HG03097 (cell line): ENCODE results near the gene ARPP21.

Source experiments
- ATAC-seq: cut with Tn5 transposase; IDR thresholded peaks from one replicate; pipeline ENCODE4 v1.9.1; 2021; ENCODE audit not compliant: unreplicated experiment, low FRiP score

The ARPP21 gene

DNA sequence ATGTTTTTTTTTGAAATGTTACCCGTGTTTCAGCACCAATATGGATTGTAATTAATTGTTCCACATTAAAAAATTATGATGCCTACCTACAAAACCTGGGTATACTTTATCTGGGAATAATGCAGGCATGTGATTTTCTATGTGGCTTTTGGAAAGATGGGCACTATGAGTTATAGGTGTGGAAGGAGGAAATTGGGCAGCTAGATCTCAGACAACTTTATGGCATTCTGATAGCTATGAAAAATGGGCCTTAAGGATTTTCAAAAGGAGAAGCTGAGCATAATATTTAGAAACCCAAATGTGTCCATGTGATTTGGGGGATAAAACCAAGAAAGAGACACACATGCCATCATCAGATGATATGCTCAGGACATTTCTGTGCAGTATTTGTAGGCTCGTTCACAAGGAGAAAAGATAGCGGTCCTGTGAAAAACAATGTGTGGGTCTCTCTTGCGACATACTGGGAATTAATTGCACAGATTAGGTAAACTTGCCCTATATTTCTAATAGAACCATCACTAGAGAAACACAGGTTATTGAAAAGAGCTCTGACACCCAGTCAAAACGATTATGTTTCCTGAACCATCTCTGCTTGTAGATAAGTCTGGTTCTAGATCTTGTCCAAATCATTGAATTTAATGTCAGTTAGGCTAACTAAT, 35.3 kb downstream of the ARPP21 start:
- no peak for ATAC-seq

DNA sequence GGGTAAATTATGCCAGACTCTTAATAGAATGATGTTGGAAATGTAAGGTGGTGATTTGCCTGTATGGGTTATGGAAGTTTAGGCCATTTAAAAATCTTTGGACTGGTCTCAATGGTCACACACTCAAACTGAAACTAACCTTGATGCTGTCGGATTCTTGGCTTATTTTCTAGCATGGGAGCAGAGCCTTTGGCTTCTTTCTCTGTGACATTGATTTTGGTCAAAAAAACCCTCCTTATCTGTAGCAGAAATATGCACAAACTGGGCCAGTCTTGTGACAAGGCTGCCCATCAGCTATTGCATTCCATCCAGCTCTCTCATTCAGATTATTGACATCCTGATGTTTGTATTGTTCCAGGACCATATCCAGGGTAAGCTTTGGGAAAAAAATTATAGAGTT, 35.9 kb downstream of the ARPP21 start:
- ATAC-seq, result no peak

DNA sequence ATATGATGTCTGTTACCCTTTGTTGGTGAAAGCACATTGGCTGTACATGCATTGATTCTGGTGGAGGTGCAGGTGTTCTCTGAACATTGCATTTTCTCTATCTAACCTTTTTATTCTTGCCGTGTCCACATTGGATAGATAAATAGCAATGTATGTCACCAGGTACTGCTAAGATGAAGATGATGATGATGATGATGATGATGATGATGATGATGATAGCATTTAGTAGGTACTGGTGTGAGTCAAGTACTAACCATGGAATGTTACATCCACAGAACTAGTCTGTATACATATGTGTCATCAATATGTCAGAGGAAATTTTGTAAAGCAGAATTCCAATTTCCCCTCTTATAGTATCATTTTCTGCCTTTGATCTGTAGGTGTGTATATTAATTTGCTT, 36.3 kb downstream of the ARPP21 start:
- no peak for ATAC-seq

DNA sequence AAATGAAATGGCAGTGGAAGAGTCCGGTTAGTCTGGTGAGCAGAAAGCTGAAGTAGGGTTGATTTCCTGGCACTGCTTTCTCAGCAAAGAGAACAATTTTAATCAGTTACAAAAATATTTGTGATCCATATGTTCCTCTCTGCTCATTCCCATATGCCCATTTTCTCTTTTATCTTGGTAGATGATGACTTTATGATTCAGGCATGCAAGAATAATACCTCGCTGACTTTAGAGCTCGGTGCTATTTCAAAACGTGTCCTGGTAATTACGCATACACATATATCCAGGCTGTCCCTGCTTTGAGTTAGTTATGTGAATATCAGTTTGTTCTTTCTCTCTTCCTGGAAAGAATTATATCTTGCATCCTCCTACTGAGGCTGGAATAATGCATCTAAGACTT, 38.5 kb downstream of the ARPP21 start:
- ATAC-seq, result no peak

DNA sequence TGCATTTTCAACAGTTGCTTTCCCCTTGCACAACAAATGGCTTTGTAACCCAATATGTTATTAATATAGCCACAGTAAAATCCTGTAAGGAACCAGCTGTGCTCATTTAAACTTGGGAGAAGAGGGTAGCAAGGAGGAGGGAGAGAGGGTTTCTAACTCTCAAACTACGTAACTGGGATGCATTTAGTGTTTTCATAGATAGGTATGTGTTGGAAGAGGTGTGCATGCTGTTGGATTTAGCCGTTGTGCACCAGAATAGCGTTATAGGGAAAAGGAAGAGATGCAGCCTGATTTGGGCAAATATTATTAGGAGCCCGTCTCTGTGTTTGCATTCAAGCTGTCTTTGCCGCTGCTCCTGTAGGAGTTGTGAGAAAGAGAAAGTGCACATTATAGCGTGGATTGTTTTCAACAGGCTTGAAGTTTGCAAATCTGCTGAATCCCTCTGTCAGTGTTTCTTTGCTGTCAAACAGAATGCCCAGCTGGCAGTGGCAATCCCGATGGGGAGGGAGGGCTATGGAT, 39.4 kb downstream of the ARPP21 start:
- no peak for ATAC-seq

DNA sequence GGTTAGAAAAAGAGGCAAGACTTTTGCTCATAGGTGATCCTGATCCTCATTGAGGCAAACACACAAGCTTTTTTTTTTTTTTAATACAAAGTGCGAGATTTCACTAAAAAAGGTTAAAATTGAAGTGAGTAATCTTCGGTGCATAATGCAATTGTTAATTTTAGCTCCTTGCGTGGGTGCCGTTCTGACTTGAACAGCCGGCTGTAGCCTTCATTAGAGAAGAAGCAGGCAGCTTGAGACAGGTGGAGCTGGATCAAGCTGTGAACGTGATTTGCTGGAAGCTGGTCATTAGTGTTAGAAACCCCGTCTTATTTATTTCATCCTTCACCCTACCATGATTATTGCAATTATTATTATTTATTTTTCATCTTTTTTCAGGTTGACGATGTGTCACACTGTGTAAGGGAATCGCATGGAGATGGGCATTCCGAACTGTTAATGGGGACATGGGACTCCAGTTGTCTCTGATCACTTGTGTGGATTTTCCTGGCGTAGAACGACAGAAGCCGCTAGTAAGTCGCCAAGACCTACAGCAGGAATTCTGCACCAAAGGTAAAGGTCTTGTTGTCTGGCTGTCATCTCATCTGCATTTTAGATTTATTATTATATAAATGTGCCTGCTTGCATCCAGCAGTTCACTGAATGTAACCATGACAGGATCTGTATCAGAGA, 40.2 kb downstream of the ARPP21 start:
- ATAC-seq, result no peak

DNA sequence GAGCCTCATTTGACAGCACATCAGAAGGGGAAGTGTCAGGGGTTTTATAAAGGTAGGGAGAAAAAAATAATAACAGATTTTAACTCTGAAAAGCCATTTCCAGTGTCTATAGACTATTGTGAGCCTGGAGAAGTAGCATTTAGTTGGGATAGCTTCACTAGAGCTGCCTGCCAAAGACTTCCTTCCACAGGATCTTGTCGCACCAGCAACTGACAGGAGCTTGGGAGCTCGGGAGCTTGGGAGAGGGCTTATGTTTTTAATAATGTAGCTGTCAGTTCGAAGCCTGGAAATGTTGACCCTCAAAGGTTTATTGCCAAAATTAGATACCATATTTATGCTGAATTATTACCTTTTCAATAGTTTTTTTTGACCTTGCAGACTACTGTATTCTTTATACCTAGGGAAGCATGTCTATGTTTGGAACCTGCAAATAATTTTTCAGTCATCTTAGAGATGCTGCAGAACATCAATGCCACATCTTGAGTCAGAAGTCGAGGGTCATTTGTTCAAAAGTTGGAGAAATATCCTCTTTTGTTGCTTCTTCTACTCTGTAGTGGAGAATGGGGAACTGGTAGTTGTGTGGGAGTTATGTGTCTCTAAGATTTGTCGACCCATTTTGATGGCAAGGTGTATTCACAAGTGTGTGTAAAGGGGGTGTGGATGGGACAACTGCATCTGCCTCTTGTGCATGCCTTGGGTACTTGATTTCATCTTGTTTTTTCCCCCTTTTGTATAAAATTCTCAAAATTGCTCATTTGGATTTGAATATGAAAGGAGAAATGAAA, 41.7 kb downstream of the ARPP21 start:
- ATAC-seq, result no peak

DNA sequence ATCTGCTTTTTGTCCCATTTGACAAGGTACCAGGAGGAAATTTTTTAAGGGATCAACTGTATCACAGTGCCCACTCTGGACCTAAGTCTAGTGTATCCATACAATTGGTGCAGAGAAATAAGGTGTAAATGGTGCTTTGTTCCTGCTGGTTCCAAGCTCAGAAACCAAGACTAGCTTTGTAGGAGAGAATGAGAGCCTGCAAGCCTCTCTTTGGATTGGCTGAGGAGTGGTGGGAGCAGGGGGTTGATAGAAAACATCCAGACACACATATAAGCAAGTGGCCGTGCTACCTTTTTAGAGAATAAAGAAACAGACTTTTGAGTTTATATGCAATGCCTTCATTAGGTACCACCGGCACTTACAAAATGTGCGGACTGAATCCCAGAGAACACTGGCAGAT, 45.8 kb downstream of the ARPP21 start:
- ATAC-seq, result no peak

DNA sequence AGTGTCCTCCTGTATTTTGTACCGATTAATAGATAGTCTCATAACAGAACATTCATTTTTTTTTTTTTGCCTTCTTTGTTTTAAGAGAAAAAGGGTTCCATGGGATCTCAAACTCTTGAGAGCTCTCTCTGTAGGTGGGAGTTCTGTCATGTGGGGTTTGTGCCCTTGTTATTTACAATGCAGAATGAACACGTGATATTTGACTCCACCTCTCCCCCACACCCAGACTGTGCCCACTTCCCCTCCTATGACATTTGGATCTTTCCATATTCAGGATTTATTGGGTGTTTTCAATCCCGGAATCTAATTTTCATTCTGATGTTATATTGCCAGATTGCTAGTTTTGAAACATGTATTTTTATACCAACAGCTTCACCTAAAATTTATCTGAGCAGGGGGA, 49.5 kb downstream of the ARPP21 start:
- no peak for ATAC-seq

DNA sequence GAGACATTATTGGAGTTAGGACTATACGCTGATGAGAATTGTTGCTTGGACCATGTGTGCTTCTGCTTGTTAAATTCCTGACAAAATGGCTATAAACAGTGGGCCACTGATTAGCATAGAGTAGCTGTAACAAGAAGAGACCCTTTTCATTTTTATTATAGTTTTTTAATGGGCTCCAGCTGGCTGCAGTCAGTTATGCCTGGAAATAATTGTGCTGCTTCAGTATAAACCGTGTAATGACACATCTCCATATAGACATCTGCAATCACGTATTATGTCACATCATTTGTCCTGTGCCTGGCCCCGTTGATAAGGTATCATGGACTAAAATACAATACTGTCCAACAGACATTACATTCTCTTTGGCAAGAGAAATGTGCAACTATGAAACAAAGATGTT, 50.9 kb downstream of the ARPP21 start:
- no peak for ATAC-seq

DNA sequence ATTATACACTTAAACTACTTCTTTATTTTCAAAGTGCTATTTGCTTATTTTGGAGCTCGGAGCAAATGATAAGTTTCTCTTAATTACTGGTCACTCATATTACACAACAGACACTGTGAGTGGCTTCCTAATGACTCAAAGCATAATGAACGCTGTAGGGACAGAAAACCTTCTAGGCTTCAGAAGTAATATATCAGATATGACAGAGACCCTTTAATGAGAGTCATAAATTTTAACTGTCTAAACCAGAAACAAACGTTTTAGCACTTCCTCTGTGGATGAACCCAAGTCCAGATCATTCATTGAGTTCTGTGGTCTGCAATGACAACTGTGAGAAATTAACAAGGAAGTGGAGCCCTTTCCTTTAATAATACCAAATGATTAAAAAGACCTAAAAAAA, 66.6 kb downstream of the ARPP21 start:
- no peak for ATAC-seq

DNA sequence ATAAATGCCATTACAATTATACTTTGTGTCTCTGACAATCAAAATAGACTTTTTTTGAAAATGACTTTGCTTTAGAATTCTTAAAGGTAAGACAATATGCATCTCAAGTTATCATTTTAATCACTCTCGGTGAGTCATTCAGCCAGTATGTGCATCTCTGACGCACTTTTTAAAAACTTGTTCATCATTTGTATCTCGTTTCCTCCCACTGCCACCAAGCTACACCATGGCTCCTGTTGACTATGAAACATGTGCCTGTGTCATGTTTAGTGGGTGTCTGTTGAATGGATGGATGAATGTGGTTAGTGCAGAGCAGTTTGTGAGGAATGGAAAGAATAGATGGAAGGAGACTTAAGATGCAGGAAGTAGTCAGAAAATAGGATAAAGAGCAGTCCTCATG, 68.6 kb downstream of the ARPP21 start:
- ATAC-seq, result no peak

DNA sequence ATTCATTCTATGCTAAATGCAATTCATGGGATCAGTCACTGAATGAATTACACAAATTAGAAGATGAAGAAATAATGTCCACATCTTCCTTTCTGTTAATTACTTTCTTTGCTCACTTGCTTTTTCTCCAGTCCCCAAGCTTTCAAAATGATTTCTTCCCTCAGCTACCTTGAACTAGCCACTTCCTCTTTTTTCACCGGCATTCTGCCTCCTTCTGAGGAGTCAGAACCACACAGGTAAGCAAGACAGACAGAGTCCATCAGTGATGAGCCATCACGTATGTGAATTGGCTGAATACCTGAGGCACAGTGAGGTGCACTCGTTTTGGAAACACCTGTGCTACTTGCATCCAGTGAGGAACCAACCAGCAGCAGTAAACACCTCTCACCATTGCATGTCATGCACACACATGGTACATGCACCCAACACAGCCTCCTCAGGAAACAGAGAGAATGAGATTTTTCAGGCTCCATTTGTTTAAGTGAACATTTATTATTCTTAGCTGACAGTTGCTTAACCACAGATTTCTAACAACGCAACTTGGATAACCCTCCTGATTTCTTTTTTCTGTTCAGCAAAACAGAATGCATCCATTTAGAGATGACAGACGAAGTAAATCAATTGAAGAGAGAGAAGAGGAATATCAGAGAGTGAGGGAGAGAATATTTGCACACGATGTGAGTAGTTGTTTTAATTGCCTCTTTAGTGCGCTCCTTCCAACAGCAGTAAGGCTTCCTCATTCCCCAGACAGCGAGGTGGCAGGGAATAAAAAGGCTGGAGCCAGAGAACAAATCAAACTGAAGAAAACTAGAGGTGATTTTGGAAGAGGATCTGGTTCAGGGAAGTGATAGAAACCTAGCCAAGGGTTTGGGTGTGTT, 69.3 kb downstream of the ARPP21 start:
- ATAC-seq, result no peak

DNA sequence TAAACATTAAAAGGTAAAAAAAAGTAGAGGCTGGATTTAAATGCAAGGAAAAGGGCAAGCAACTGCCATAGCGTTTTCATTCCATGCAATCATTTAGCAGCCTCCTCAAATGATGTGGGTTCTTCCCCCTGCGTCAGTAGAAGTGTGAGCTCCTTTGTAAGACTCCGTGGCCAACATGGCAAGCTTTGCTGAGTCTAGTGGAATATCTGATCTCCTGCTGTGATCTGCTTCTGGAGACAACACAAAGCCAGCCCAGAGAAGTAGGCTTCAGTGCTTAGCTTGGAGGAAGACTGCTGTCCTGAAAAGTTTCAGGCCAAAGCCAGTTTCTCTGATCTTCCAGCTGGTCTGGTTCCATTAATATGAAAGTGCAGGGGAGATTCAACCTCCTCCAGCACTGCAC, 70.4 kb downstream of the ARPP21 start:
- no peak for ATAC-seq

DNA sequence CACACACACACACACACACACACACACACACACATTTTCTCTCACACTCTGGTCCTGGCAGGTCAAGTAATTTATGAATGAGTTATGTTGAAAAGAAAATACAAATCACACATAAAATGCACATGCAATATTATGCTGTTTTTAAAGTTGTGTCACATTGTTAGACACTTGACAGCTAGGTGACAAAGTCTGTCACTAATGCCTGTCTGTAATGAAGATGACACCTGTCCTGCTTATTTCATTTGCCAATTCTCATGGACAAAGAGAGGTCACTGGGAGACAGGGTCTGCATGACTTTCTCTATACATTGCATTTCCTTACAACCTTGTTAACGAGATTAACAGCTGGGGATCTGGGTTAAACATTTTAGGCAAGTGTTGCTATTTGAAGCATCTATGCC, 71.2 kb downstream of the ARPP21 start:
- ATAC-seq, result no peak

DNA sequence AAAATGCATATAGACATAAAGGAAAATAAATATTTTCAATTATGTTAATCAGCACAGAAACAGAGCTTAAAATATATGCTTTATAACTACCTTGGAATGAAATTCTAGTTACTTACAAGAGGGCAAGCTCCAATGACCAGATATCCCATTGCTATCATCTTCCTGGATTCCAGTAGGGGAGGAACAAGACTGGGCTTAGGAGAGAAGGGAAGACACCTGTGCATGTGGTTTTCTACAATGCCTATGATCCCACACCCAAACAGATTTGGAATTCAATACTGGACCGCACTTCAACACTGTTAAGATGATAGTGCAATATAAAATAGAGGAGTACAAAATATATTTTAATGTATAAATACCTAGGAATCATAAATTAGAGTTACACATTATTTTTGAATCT, 79.6 kb downstream of the ARPP21 start:
- ATAC-seq, result no peak

DNA sequence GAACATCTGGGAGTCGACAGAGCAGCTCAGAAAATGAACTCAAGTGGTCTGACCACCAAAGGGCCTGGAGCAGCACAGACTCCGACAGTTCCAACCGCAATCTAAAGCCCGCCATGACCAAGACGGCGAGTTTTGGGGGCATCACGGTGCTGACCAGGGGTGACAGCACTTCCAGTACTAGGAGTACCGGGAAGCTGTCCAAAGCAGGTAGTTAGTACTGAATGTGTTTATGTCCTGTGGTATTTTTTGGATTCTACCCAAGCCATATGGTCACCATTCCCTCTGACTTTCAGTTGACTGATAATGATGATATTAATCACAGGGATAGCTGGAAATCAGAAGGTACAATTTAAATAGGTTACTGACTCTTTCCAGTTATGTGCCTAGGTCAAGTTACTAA, 82.3 kb downstream of the ARPP21 start:
- no peak for ATAC-seq

DNA sequence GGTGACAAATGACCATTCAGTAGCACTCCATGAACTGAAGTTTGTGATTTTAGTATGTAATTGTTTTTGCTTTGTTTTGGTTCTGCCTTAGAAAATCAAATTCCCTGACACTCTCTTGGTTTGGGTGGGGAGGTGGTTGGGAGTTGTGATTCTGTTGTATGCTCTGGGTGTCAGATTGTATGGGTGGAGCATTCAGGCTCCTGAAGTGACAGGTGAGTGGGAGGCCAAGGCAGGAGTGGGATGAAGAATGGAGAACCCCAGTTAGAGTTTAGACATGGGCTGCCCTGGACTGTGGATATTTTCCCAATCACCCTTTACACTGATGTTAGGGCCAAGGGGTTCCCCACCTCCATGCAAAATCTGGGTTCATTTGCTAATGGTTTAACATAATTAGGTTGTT, 83.6 kb downstream of the ARPP21 start:
- ATAC-seq, result no peak

DNA sequence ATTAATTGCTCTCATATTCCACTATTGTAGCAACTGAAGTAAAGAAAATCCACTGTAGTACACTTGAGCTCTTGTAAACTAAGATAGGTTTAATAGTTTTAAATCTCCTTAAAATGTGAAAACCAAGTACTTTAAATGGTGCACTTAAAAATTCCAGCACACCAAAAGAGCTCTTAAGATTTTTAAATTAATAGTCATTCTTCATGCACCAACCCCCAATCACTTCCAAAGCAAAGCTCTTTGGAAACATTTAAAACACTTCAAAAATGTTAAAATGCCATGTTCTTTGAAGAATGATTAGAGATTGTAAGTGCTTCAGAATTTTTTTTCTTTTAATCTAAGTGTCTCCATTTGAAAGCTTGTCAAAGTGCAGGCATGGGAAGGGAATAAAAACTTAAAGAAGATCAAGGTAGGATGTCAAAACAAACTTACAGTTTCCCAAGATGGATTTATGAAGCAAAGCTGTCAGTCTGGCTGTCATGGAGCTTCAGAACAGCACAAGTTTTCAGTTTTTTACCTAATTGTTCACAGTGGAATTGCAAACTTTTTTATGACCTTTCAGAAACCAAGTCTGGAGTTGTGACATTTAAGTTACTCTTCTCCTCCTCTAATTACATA, 84.3 kb downstream of the ARPP21 start:
- ATAC-seq, result no peak

DNA sequence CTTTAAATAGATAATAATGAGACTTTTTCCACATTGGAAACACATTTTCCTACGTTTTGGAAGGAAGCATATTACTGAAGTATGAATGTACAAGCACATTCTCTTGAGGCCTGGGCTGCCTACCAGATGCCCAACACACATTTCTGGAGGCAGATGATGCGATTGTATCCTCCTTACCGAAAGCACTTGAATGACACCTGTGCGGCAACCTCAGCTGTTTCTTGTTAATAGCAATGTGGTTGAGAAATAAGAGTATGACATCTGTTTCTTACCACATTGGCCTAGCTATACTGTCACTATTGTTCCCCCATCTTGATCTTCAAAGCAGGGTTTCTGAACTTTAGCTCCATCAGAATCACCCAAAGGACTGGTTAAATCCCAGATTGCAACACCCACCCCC, 84.8 kb downstream of the ARPP21 start:
- ATAC-seq, result no peak
